Measurements from ENCODE around the gene EPHB1.
"Not testable (repeated sequence)": the region's sequence is repeated elsewhere in the genome, so short reads cannot be mapped to it uniquely, and the experiment has no call there.

- not testable (repeated sequence) for TF ChIP-seq CTCF (conservative IDR thresholded peaks at IDR 0.05; ENCODE audit: low read depth, low read length); EZH2 (IDR thresholded peaks at IDR 0.05; ENCODE audit: borderline replicate concordance, low read depth, low read length, poor library complexity, severe bottlenecking)
These were observed 272.0 kb downstream of the EPHB1 start for GRCh38 chr3:135066844-135067727.

Data from A673 (cell line).